ENCODE results near the gene ARHGAP24. TPM values are rescaled to one million over a fixed set of nuclear protein-coding genes. Genes with fewer than 3 reads are reported as not detected.
A peak's percentile ranks its signal among the peaks of the same experiment; 100 is the strongest.

Gene ARHGAP24
- total RNA-seq, 2 experiments from 2014 or later: not detected

GRCh38 chr4:85452058-85452731 lies 22.8 kb upstream of the ARHGAP24 start:
- POLR2A ChIA-PET: no interaction called here
- no peak overlapping the region for H3K27ac Mint-ChIP-seq

GRCh38 chr4:85455942-85456341 lies 19.0 kb upstream of the ARHGAP24 start:
- Mint-ChIP-seq H3K36me3 (ENCODE audit: low read depth) (no peaks in the 10 kb centered on the region), H3K9me3 (ENCODE audit: low read depth) (no peaks in the 10 kb centered on the region), H3K4me3 (no peak overlapping the region), H3K4me1 (no peaks in the 10 kb centered on the region), H3K27ac (no peak overlapping the region), H3K27me3 (no peaks in the 10 kb centered on the region)
- intact Hi-C loops (cut with DNase I, micrococcal nuclease): no loop called here
- no peak for ATAC-seq
- no peak for DNase-seq
- ChIA-PET CTCF (no interaction called here), POLR2A (no interaction called here)

More at GRCh38 chr4:85452058-85452731, 22.8 kb upstream of the ARHGAP24 start:
- no peaks in the 10 kb centered on the region for H3K4me1 Mint-ChIP-seq
- H3K27me3 Mint-ChIP-seq: no peaks in the 10 kb centered on the region
- H3K9me3 Mint-ChIP-seq (ENCODE audit: low read depth): no peaks in the 10 kb centered on the region
- CTCF ChIA-PET: interaction anchor here (0.8 kb wide), 1 partner anchor 163 kb away, joined by 3 read pairs; no protein-coding TSS in a partner anchor
- no peak for ATAC-seq
- DNase-seq: no peak
- no peaks in the 10 kb centered on the region for H3K36me3 Mint-ChIP-seq (ENCODE audit: low read depth)
- intact Hi-C loops (cut with DNase I, micrococcal nuclease): no loop called here
- no peak overlapping the region for H3K4me3 Mint-ChIP-seq

GRCh38 chr4:85457752-85458467 lies 17.0 kb upstream of the ARHGAP24 start:
- Mint-ChIP-seq H3K9me3 (ENCODE audit: low read depth) (no peaks in the 10 kb centered on the region), H3K36me3 (ENCODE audit: low read depth) (no peaks in the 10 kb centered on the region), H3K4me3 (no peak overlapping the region), H3K27me3 (no peaks in the 10 kb centered on the region), H3K4me1 (no peaks in the 10 kb centered on the region), H3K27ac (no peak overlapping the region)
- intact Hi-C loops (cut with DNase I, micrococcal nuclease): no loop called here
- no peak for DNase-seq
- CTCF ChIA-PET: interaction anchor here (0.6 kb wide), 1 partner anchor 730 kb away, joined by 3 read pairs; no protein-coding TSS in a partner anchor
- POLR2A ChIA-PET: no interaction called here
- no peak for ATAC-seq

- Mint-ChIP-seq H3K27me3 (no peaks in the 10 kb centered on the region), H3K4me1 (no peaks in the 10 kb centered on the region), H3K36me3 (ENCODE audit: low read depth) (no peaks in the 10 kb centered on the region), H3K4me3 (no peak overlapping the region), H3K27ac (no peak overlapping the region), H3K9me3 (ENCODE audit: low read depth) (no peaks in the 10 kb centered on the region)
- DNase-seq (no peak), ATAC-seq (no peak)
- ChIA-PET CTCF (no interaction called here), POLR2A (no interaction called here)
- intact Hi-C loops (cut with DNase I, micrococcal nuclease): no loop called here
Measured at GRCh38 chr4:85459736-85460135, 15.2 kb upstream of the ARHGAP24 start.

GRCh38 chr4:85474356-85474755 lies 594 bp upstream of the ARHGAP24 start:
- H3K27me3 Mint-ChIP-seq: peaks cover 26% of the 10 kb centered on the region

GRCh38 chr4:85475631-85476233 lies 782 bp downstream of the ARHGAP24 start:
- peaks cover 26% of the 10 kb centered on the region for H3K27me3 Mint-ChIP-seq
- H3K9me3 Mint-ChIP-seq (ENCODE audit: low read depth): no peaks in the 10 kb centered on the region
- peaks cover 3% of the 10 kb centered on the region for H3K4me1 Mint-ChIP-seq
- H3K4me3 Mint-ChIP-seq: no peak overlapping the region
- DNase-seq (no peak), ATAC-seq (no peak)
- POLR2A ChIA-PET: no interaction called here
- CTCF ChIA-PET: no interaction called here
- no peak overlapping the region for H3K27ac Mint-ChIP-seq
- intact Hi-C loops (cut with DNase I, micrococcal nuclease): no loop called here
- H3K36me3 Mint-ChIP-seq (ENCODE audit: low read depth): no peaks in the 10 kb centered on the region

More at GRCh38 chr4:85474356-85474755, 594 bp upstream of the ARHGAP24 start:
- ChIA-PET POLR2A (interaction anchor here (1.0 kb wide), 1 partner anchor 23 kb away, joined by 3 read pairs; no protein-coding TSS in a partner anchor), CTCF (interaction anchor here (0.6 kb wide), 1 partner anchor 945 kb away, joined by 3 read pairs; no protein-coding TSS in a partner anchor)
- Mint-ChIP-seq H3K36me3 (ENCODE audit: low read depth) (no peaks in the 10 kb centered on the region), H3K27ac (no peak overlapping the region), H3K4me3 (no peak overlapping the region), H3K4me1 (peaks cover 3% of the 10 kb centered on the region), H3K9me3 (ENCODE audit: low read depth) (no peaks in the 10 kb centered on the region)
- no peak for DNase-seq
- intact Hi-C loops (cut with DNase I, micrococcal nuclease): no loop called here
- no peak for ATAC-seq

- Mint-ChIP-seq H3K27me3 (peaks cover 26% of the 10 kb centered on the region), H3K4me3 (no peak overlapping the region), H3K4me1 (peaks cover 3% of the 10 kb centered on the region), H3K9me3 (ENCODE audit: low read depth) (no peaks in the 10 kb centered on the region), H3K27ac (no peak overlapping the region), H3K36me3 (ENCODE audit: low read depth) (no peaks in the 10 kb centered on the region)
- ChIA-PET POLR2A (no interaction called here), CTCF (no interaction called here)
- intact Hi-C loops (cut with DNase I, micrococcal nuclease): no loop called here
- ATAC-seq (no peak), DNase-seq (no peak)
Measured at GRCh38 chr4:85476381-85476780, 1.4 kb downstream of the ARHGAP24 start.

- ChIA-PET CTCF (no interaction called here), POLR2A (no interaction called here)
- H3K4me1 Mint-ChIP-seq: peaks cover 3% of the 10 kb centered on the region
- DNase-seq (no peak), ATAC-seq (no peak)
- H3K27ac Mint-ChIP-seq: no peak overlapping the region
- intact Hi-C loops (cut with DNase I, micrococcal nuclease): no loop called here
- no peaks in the 10 kb centered on the region for H3K9me3 Mint-ChIP-seq (ENCODE audit: low read depth)
- no peak overlapping the region for H3K4me3 Mint-ChIP-seq
- peaks cover 24% of the 10 kb centered on the region for H3K27me3 Mint-ChIP-seq
- no peaks in the 10 kb centered on the region for H3K36me3 Mint-ChIP-seq (ENCODE audit: low read depth)
Measured at GRCh38 chr4:85477534-85477933, 2.6 kb downstream of the ARHGAP24 start.

GRCh38 chr4:85478576-85478975 lies 3.6 kb downstream of the ARHGAP24 start:
- no peaks in the 10 kb centered on the region for H3K9me3 Mint-ChIP-seq (ENCODE audit: low read depth)
- no peaks in the 10 kb centered on the region for H3K36me3 Mint-ChIP-seq (ENCODE audit: low read depth)
- H3K27ac Mint-ChIP-seq: no peak overlapping the region
- intact Hi-C loops (cut with DNase I, micrococcal nuclease): no loop called here
- H3K27me3 Mint-ChIP-seq: peaks cover 24% of the 10 kb centered on the region
- ChIA-PET CTCF (no interaction called here), POLR2A (no interaction called here)
- no peak overlapping the region for H3K4me3 Mint-ChIP-seq
- no peak for DNase-seq
- no peak for ATAC-seq
- H3K4me1 Mint-ChIP-seq: peaks cover 3% of the 10 kb centered on the region

GRCh38 chr4:85482010-85482738 lies 7.2 kb downstream of the ARHGAP24 start:
- POLR2A ChIA-PET: no interaction called here
- Mint-ChIP-seq H3K9me3 (ENCODE audit: low read depth) (no peaks in the 10 kb centered on the region), H3K36me3 (ENCODE audit: low read depth) (no peaks in the 10 kb centered on the region), H3K4me3 (no peak overlapping the region), H3K27me3 (peaks cover 7% of the 10 kb centered on the region), H3K27ac (no peak overlapping the region), H3K4me1 (no peaks in the 10 kb centered on the region)
- CTCF ChIA-PET: no interaction called here
- ATAC-seq: no peak
- no peak for DNase-seq
- intact Hi-C loops (cut with DNase I, micrococcal nuclease): no loop called here

GRCh38 chr4:85486425-85487086 lies 11.6 kb downstream of the ARHGAP24 start:
- no peaks in the 10 kb centered on the region for H3K9me3 Mint-ChIP-seq (ENCODE audit: low read depth)
- no peak overlapping the region for H3K27ac Mint-ChIP-seq
- DNase-seq (no peak), ATAC-seq (peak; percentile 49)
- intact Hi-C loops (cut with DNase I, micrococcal nuclease): no loop called here
- POLR2A ChIA-PET: no interaction called here
- no peaks in the 10 kb centered on the region for H3K36me3 Mint-ChIP-seq (ENCODE audit: low read depth)
- no peaks in the 10 kb centered on the region for H3K4me1 Mint-ChIP-seq
- H3K4me3 Mint-ChIP-seq: no peak overlapping the region
- H3K27me3 Mint-ChIP-seq: no peaks in the 10 kb centered on the region
- CTCF ChIA-PET: no interaction called here

Data from activated CD4-positive, alpha-beta T cell treated with anti-CD3 and anti-CD28 coated beads for 36 hours (primary cell).